Stimulated activated CD8-positive, alpha-beta memory T cell treated with anti-CD3 and anti-CD28 coated beads, Interleukin-12 subunit alpha, Interleukin-12 subunit beta, amount 100 ng/mL, for 1 hour (primary cell): ENCODE data around the gene SMYD4.
"Not testable (repeated sequence)": the region's sequence is repeated elsewhere in the genome, so short reads cannot be mapped to it uniquely, and the experiment has no call there.

Experiments
- DNase-seq: peaks from one replicate; pipeline ENCODE4 v3.0.0-alpha.2; 2020; ENCODE audit warnings: low read depth

The SMYD4 gene, protein sequence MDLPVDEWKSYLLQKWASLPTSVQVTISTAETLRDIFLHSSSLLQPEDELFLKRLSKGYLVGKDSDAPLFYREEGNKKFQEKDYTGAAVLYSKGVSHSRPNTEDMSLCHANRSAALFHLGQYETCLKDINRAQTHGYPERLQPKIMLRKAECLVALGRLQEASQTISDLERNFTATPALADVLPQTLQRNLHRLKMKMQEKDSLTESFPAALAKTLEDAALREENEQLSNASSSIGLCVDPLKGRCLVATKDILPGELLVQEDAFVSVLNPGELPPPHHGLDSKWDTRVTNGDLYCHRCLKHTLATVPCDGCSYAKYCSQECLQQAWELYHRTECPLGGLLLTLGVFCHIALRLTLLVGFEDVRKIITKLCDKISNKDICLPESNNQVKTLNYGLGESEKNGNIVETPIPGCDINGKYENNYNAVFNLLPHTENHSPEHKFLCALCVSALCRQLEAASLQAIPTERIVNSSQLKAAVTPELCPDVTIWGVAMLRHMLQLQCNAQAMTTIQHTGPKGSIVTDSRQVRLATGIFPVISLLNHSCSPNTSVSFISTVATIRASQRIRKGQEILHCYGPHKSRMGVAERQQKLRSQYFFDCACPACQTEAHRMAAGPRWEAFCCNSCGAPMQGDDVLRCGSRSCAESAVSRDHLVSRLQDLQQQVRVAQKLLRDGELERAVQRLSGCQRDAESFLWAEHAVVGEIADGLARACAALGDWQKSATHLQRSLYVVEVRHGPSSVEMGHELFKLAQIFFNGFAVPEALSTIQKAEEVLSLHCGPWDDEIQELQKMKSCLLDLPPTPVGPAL

DNA sequence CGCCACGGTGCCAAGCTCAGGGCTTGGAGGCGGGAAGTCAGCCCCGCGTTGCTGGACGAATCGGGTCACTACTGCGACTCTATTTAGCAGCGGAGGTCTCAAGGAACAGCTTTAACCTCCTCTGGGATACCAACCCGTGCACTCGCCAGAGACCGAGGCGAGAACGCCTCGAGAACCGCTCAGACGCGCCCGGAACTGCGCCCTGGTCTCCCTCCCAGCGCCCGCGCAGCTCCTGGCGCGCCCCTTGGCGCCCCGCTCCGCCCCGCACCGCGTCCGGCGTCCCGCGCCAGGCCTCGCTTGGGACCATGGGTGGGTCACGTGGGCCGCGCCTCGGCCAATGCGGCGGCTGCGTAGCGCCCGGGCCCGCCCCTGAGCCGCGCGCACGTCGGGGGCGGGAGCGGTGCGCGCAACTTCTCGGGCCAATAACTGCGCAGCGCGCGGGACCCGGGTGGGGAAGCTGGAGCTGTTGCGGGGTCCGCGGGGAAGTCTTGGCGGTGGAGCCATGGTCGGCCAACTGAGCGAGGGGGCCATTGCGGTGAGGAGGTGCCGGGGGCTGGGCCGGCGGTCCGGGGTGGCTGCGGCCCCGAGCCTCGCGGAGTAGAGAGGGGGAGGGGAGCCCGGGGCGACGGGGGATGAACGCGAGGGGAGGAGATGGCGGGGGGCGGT is at the start of gene SMYD4, which contains the start of gene RPA1:
Gene SMYD4 (minus strand): TSS at position 311 of the 666 bp plus-strand sequence. CDS start 1,908 bp downstream, outside the sequence.
Gene RPA1 (plus strand): TSS at position 414 of the 666 bp plus-strand sequence. CDS start 89 bp downstream, at position 503.
- peak; percentile 73 for DNase-seq

DNA sequence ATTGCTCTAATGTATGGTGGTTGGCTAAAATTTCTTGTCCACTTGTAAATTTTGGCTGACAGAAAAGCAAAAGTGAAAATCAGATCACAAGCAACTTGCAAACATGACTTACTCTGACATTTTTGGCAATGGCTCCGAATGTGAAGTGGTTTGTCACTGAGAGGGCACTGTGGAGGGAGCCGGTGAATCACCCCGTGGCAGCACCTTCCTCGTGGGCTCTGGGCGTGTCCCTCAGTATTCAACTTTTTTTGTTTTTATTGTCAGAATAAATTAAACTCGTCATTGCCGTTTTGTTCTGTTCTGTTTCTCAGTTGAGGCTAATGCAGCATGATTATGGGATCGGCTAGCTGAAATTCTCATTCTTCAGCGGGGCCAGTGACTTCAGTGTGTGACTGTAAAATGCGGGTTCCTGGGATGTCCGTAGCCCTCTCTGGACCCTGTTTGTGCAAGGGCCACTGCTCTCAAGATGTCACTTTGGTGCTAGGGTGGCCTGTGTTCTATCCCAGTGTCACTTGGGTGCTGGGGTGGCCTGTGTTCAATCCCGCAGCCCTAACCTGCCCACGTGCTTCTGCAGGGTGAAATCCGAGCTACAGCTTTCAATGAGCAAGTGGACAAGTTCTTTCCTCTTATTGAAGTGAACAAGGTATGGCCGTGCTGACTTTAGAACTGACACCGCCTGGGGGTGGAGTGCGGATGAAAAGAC is 48.9 kb upstream of the SMYD4 start:
- no peak for DNase-seq

DNA sequence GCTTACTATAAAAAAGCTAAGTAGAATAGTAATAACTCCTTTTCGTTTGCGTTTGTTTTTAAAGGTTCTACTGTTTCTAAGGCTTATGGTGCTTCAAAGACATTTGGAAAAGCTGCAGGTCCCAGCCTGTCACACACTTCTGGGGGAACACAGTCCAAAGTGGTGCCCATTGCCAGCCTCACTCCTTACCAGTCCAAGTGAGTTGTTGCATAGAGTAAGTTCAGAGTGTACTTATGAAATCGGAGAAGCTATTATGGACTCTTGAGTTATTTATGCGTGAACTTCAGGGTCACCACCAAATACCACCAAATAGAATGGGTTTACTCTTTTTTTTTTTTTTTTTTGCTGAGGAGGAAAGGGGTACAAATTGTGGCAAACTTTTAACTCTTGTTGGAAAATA is 45.9 kb upstream of the SMYD4 start:
- DNase-seq = no peak

DNA sequence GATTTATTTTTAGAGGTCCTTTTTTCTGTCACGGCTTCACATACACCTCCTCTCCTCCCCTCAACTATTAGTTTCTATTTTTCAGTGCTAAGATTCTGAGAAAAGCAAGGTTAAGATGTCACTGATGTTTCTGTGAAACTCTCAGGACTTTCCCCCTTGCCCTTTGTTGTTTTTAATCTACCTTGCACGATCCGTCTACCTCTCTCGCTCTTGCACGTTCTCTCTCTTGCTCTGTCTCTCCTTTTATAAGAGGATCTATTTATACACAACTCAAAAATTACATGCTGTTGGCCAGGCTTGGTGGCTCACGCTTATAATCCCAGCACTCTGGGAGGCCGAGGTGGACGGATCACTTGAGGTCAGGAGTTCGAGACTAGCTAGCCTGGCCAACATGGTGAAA is 43.7 kb upstream of the SMYD4 start:
- no peak for DNase-seq

DNA sequence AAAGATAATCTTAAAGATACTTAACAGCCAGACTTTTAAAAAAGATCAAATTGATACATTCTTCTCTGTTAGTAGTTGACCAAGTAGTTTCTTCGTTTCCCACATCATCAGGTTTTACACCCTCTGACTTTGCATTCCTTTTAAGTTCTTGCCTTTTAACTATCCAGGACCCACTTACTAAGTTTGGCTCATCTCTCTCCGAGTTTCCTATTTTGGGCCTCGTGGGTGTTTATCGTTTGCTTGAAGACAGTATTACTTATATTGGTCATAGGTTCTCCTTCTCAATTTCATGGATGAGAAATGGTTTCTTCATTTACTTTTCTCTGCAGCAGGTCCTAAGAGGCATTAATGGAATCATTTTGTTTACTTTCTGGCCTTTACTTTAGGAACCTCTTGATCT is 43.3 kb upstream of the SMYD4 start:
- no peak for DNase-seq

DNA sequence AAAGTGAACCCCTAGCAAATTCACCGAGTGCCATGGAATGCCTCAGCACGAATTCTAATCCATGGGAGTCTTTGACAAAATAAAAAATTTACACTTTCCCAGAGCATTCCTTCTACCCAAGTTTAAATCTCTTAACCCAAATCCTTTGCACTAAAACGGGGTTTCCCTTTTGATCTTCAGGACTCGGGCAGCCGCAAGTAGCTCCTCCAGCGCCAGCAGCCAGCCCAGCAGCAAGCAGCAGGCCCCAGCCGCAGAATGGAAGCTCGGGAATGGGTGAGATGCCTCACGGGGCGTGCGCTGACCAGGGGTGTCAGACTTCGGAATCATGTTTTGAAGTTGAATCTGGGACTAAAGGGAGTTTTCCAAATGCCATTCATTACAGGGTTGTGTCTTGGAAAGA is 42.6 kb upstream of the SMYD4 start:
- DNase-seq = no peak

DNA sequence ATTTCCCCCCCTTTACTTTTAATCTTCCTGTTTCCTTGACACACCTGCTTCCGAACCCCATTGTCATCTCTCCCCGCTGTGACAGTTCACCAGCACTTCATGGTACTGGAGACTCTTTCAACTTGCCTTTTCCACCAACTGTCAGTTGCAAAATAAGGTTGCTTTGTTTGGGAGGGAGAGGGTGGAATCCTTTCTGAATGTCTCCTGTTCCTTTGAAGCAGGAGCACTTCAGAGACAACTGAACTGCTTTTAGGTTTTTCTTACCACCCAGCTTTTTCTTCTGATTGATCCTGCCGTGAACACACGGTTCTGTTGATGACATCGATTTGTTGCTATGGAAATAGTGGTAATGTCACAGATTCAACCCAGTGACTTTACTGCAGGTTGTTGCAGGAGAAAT is 42.1 kb upstream of the SMYD4 start:
- no peak for DNase-seq

DNA sequence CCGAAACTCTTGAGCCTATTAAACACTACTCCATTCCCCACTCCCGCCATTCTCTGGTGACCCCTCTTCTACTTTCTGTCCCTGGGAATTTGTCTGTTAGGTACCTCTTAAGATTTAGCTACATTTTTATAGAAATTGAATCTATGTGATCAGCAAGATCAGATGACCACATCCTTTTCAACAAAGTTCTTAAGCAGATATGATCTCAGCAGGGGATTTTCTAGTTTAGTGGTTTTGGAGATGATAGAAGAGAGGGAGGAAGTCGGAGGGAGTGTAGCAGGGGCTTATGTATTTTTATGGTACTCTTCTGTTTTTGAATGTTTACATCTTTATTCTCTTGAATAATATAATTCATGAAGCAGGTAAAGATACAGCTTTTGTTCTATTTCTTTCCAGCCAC is 40.9 kb upstream of the SMYD4 start:
- no peak for DNase-seq

DNA sequence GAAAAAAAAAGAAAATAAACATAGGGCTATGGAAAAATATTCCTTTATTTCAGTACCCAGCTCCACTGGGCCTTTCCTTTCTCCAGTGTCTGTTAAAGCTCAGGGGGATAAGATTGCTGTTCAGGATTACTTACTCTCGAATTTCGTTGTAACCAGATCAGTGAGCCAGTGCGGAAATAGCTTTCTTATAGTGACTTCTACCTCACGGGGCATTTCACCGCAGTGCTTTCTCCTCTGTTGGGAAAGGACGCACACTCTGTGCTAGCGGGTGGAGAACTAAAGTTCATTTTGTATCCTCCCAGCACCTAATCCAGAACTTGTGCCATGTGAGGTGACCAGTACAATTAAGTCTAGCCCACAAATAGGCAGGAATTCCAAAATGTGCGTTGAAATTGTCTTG is 38.4 kb upstream of the SMYD4 start:
- DNase-seq = no peak

DNA sequence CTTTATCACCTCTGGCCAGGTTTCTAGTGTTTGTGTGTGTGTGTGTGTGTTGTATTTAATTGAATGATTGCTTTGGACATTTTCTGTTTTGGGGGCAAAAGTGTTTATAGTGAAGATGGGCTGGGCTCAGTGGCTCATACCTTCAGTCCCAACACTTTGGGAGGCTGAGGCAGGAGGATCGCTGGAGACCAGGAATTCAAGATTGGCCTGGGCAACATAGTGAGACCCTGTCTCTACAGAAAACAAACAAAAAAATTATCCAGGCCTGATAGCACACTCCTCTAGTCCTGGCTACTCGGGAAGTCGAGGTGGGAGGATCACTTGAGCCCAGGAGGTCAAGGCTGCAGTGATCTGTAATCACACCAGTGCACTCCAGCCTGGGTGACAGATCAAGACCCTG is 37.6 kb upstream of the SMYD4 start:
- DNase-seq = no peak

DNA sequence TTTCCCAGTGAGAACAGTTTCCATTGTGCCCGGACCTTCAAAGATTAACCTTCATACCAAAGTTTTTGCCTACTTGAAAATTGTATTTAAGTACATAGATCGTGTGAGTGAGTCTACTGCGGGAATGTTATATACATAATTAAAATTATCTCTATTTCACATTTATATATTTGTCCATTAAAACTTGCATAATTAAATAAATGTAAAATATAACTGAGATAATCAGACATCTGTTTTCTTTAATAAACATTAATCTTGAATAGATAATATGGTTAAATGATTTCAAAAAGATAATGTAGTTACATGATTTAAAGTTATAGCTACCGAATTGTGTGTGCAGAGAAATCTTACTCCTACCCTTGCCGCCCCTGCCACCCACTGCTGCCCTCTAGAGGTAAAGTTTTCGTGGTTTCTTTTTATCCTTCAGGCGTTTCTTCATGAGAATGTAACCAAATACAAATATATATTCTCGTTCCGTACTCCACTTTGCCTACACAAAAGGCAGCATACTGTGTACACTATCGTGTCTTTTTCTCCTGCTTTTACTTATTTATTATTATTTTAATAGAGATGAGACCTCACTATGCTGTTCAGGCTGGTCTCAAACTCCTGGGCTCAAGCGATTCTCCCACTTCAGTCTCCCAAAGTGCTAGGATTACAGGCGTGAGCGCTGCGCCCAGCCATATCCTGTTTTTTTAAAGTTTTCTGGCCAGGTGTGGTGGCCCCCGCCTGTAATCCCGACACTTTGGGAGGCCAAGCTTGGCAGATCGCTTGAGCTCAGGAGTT is 35.7 kb upstream of the SMYD4 start:
- peak; percentile 26 for DNase-seq

DNA sequence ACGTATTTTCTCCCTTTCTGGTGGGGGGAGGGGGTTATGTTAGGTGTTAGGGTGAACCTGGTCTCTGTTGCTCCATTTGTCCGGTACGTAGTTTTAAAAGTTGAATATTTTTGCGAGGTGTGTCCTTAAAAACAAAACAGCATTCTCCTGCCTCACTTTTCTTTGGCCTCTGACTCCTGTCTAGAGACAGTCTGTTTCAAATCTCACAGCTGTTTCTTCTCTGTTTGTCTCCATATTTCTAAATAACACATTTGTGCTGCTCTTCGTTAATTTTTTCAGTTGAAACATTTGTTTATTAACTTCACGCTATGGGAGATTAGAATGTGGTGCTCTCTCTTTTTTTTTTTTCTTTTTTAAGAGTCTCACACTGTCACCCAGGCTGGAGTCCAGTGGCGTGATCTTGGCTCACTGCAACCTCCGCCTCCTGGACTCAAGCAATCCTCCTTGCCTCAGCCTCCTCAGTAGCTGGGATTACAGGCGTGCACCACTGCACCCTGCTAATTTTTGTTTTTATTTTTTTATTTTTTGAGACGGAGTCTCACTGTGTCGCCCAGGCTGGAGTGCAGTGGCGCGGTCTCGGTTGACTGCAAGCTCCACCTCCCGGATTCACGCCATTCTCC is 31.8 kb upstream of the SMYD4 start:
- DNase-seq = no peak

DNA sequence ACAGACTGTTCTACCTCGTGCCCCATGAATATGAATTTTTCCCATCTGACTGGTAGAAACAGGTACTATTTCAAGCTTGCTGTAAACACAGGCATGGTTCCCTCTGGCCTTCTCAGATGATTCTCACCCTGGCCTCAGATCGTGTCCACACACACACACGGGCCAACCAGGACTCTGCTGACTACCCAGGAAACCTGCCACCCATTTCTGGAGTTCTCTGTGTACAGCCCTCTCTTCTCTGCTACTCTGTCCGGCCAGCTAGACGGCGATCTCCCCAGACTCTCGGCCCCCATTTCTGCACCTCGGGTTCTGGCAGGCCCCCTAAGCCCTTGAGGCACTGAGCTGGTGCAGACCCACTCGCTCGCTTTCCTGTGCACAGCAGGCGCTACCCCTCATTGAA is 31.3 kb upstream of the SMYD4 start:
- DNase-seq = no peak

DNA sequence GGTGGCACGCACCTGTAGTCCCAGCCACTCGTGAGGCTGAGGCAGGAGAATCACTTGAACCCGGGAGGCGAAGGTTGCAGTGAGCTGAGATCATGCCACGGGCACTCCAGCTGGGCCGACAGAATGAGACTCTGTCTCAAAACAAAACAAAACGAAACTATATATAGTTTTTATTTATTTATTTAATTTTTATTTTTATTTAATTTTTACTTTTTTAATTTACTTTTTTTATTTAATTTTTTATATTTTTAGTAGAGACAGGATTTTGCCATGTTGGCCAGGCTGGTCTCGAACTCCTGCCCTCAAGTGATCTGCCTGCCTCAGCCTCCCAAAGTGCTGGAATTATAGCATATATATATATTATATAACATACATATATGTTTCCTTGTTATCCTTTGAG is 26.8 kb upstream of the SMYD4 start:
- not testable (repeated sequence) for DNase-seq

DNA sequence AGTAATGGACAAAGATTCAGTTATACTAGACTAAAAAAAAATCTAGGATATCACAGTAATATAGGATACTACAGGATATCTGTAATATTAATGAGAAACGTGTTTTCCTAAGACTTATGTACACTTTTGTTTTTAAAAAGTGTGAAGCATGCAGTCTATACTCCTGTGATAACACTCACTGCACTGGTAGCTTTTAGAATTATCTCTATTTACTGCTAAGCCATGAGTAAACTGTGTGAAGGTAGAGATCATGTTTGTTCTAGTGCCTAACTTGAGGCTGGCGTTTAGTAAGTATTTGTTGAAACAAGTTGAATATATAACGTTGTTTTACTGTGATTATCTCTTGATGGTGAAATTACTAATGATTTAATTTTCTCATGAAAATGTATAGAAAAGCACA is 24.0 kb upstream of the SMYD4 start:
- no peak for DNase-seq

DNA sequence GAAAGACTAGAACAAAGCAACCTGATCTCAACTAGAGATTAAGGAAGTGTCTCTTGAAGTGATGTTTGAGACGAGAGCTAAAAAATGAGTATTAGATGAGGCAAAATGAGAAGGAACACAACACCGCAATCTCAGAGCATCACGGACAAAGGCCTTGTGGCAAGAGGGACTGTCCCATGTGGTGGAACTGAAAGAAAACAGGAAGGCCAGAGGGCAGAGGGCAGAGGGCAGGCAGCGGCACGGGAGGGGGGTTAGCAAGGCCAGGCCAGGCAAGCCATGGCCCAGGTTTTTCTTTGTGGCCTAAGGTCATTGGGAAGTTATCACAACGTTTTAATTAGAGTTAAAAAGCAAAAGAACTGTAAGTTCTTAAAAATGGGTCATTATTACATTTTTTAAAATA is 22.6 kb upstream of the SMYD4 start:
- DNase-seq = no peak

DNA sequence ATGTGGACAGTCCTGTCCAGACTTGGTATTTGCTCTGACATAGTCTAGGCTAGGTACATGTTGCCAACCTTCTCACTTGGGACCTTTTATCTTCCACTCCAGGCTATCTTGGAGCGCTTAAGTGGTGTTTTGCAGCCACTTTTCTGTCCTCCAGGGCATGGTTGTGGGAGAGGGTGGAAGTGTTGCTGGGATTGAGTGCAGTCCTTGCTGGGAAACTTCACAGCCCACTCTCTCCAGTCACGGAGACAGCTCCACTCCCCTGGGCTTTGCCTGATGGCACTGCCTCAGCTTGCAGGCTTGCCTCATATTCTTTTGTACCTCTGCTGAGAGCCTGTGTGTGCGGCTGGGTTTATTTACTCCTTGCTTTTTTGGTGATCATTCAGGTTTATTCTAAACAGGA is 17.5 kb upstream of the SMYD4 start:
- DNase-seq = no peak

DNA sequence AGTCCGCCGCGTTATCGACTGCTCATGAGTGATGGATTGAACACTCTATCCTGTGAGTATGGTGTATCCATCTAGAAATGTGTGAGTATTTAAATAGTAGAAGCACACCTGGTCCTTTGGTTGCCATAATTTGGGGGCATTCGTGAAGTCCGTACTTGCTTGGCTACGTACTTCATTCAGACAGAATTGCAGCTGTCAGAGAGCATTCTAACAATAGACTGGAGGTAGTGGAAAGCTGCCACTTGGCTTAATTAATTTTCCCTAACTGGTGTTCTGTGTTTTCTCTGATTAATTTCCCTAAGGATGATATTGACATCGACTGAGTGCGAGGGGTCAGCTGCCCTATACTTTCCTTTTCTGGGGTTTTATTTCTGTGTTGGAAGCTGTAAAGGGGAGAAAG is 14.2 kb upstream of the SMYD4 start:
- DNase-seq = no peak

DNA sequence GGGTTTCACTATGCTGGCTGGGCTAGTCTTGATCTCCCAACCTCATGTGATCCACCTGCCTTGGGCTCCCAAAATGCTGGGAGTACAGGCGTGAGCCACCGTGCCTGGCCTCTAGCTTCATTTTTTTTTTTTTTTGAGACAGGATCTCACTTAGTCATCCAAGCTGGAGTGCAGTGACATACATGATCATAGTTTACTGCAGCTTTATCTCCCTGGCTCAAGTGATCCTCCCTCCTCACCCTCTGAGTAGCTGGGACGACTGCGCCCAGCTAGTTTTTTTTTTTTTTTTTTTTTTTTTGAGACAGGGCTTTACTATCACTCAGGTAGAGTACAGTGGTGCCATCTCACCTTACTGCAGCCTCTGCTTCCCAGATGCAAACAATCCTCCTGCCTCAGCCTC is 9.8 kb upstream of the SMYD4 start:
- DNase-seq = no peak

DNA sequence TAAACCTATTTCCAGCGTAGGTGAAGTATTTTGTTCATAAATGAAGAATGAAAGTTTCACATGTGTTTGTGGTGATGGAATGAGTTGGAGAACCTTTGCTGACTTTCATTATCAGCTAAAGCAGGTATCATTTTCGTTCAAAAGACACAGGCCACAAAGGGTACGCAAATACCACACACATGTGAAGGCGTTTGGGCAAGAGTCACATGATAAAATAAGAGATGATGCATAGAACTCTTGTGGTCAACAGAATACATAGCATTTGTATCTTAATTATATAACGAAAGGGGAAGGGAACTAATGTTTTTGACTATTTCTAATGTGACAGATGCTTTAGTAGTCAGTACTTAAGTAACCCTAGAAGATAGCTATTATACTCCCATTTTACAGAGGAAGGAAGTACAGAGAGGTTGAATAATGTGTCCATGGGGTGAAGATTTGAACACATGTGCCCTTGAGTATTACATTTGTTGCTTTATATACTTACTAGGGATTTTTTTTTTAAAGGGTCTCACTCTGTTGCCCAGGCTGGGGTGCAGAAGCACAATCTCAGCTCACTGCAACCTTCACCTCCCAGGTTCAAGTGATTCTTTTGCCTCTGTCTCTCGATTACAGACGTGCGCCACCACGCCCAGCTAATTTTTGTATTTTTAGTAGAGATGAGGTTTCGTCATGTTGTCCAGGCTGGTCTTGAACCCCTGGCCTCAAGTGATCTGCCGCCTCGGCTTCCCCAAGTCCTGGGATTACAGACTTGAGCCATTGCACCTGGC is 4.9 kb upstream of the SMYD4 start:
- no peak for DNase-seq
